ENCODE data around the gene THSD7B.

The THSD7B gene

GRCh38 chr2:136990316-136990715 is 225.0 kb downstream of the THSD7B start:
- Histone ChIP-seq H3K27me3 (ENCODE audit: insufficient read depth, low read length, poor library complexity, severe bottlenecking) (no peaks in the 10 kb centered on the region), H3K4me1 (ENCODE audit: insufficient read depth, low read length, poor library complexity, severe bottlenecking) (no peaks in the 10 kb centered on the region), H3K9me2 (replicated peaks; ENCODE audit: low read depth, low read length) (no peaks in the 10 kb centered on the region), H3K4me2 (ENCODE audit: low read depth, low read length, poor library complexity, severe bottlenecking) (no peak overlapping the region), H3F3A (ENCODE audit: low read depth) (no peaks in the 10 kb centered on the region), H3K9me3 (ENCODE audit: insufficient read depth, low read depth, low read length) (no peaks in the 10 kb centered on the region), H4K20me1 (ENCODE audit: insufficient read depth, low read length, poor library complexity, severe bottlenecking) (no peaks in the 10 kb centered on the region), H3K79me2 (ENCODE audit: insufficient read depth, low read length) (no peaks in the 10 kb centered on the region), H3K36me3 (ENCODE audit: insufficient read depth, low read length) (no peaks in the 10 kb centered on the region), H3K4me3 (ENCODE audit: low read length, poor library complexity, severe bottlenecking) (no peak overlapping the region), H2AFZ (ENCODE audit: low read length) (no peak overlapping the region), H3K9ac (ENCODE audit: low read depth, low read length, poor library complexity, severe bottlenecking) (no peak overlapping the region)
- TF ChIP-seq EZH2phosphoT487 (IDR thresholded peaks at IDR 0.05; ENCODE audit: borderline replicate concordance), result no peak
- TF ChIP-seq, protein P1, sequence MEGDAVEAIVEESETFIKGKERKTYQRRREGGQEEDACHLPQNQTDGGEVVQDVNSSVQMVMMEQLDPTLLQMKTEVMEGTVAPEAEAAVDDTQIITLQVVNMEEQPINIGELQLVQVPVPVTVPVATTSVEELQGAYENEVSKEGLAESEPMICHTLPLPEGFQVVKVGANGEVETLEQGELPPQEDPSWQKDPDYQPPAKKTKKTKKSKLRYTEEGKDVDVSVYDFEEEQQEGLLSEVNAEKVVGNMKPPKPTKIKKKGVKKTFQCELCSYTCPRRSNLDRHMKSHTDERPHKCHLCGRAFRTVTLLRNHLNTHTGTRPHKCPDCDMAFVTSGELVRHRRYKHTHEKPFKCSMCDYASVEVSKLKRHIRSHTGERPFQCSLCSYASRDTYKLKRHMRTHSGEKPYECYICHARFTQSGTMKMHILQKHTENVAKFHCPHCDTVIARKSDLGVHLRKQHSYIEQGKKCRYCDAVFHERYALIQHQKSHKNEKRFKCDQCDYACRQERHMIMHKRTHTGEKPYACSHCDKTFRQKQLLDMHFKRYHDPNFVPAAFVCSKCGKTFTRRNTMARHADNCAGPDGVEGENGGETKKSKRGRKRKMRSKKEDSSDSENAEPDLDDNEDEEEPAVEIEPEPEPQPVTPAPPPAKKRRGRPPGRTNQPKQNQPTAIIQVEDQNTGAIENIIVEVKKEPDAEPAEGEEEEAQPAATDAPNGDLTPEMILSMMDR (conservative IDR thresholded peaks at IDR 0.05; ENCODE audit: low read length), result no peak

GRCh38 chr2:136994793-136995192 is 229.4 kb downstream of the THSD7B start:
- no peaks in the 10 kb centered on the region for H3K79me2 ChIP-seq (ENCODE audit: insufficient read depth, low read length)
- no peak overlapping the region for H3K9ac ChIP-seq (ENCODE audit: low read depth, low read length, poor library complexity, severe bottlenecking)
- H3F3A ChIP-seq (ENCODE audit: low read depth), result no peaks in the 10 kb centered on the region
- H3K27me3 ChIP-seq (ENCODE audit: insufficient read depth, low read length, poor library complexity, severe bottlenecking), result no peaks in the 10 kb centered on the region
- H3K4me2 ChIP-seq (ENCODE audit: low read depth, low read length, poor library complexity, severe bottlenecking), result no peak overlapping the region
- H3K4me1 ChIP-seq (ENCODE audit: insufficient read depth, low read length, poor library complexity, severe bottlenecking), result no peaks in the 10 kb centered on the region
- H3K9me3 ChIP-seq (ENCODE audit: insufficient read depth, low read depth, low read length), result no peaks in the 10 kb centered on the region
- H2AFZ ChIP-seq (ENCODE audit: low read length), result no peak overlapping the region
- H3K9me2 ChIP-seq (replicated peaks; ENCODE audit: low read depth, low read length), result no peaks in the 10 kb centered on the region
- H4K20me1 ChIP-seq (ENCODE audit: insufficient read depth, low read length, poor library complexity, severe bottlenecking), result no peaks in the 10 kb centered on the region
- no peak overlapping the region for H3K4me3 ChIP-seq (ENCODE audit: low read length, poor library complexity, severe bottlenecking)
- no peaks in the 10 kb centered on the region for H3K36me3 ChIP-seq (ENCODE audit: insufficient read depth, low read length)
- no peak for TF ChIP-seq EZH2phosphoT487 (IDR thresholded peaks at IDR 0.05; ENCODE audit: borderline replicate concordance)
- TF ChIP-seq, protein P1 (conservative IDR thresholded peaks at IDR 0.05; ENCODE audit: low read length), result no peak

GRCh38 chr2:136997557-136997956 is 232.2 kb downstream of the THSD7B start:
- Histone ChIP-seq H3K36me3 (ENCODE audit: insufficient read depth, low read length) (no peaks in the 10 kb centered on the region), H2AFZ (ENCODE audit: low read length) (no peak overlapping the region), H3K9me2 (replicated peaks; ENCODE audit: low read depth, low read length) (no peaks in the 10 kb centered on the region), H4K20me1 (ENCODE audit: insufficient read depth, low read length, poor library complexity, severe bottlenecking) (no peaks in the 10 kb centered on the region), H3K4me3 (ENCODE audit: low read length, poor library complexity, severe bottlenecking) (no peak overlapping the region), H3F3A (ENCODE audit: low read depth) (no peaks in the 10 kb centered on the region), H3K4me2 (ENCODE audit: low read depth, low read length, poor library complexity, severe bottlenecking) (no peak overlapping the region), H3K9me3 (ENCODE audit: insufficient read depth, low read depth, low read length) (no peaks in the 10 kb centered on the region), H3K9ac (ENCODE audit: low read depth, low read length, poor library complexity, severe bottlenecking) (no peak overlapping the region), H3K79me2 (ENCODE audit: insufficient read depth, low read length) (no peaks in the 10 kb centered on the region), H3K27me3 (ENCODE audit: insufficient read depth, low read length, poor library complexity, severe bottlenecking) (no peaks in the 10 kb centered on the region), H3K4me1 (ENCODE audit: insufficient read depth, low read length, poor library complexity, severe bottlenecking) (no peaks in the 10 kb centered on the region)
- no peak for TF ChIP-seq EZH2phosphoT487 (IDR thresholded peaks at IDR 0.05; ENCODE audit: borderline replicate concordance)
- TF ChIP-seq, protein P1 (conservative IDR thresholded peaks at IDR 0.05; ENCODE audit: low read length), result no peak

Data from Loucy (cell line).